Stimulated activated CD4-positive, alpha-beta T cell treated with anti-CD3 and anti-CD28 coated beads, Interleukin-1b, Interleukin-23, amount 100 ng/mL, for 48 hours (primary cell): Measurements from ENCODE around the gene OR4D11.

ENCODE experiments used
- DNase-seq: peaks from one replicate; pipeline ENCODE4 v3.0.0-alpha.2; 2020

The OR4D11 gene

DNA sequence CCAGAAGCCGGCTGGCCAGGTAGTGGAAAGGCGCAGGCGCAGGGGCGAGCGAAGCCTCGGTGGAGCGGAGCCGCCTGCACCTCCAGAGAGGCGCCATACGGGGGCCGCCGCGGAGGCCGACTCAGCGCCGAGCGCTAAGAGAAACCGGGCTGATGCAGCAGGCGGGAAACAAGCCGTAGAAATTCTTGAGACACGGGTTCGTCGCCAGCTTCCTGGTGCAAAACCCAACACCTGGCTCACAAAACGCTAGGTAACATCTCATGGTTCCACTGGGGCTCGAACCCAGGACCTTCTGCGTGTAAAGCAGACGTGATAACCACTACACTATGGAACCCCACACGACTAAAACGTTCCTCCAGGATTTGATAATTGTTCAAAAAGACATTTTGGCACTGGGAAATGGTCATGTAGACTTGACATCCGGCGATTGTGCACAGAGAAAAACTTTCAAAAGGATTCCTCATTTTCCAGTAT is 47.0 kb downstream of the OR4D11 start:
- peak; percentile 95 for DNase-seq

DNA sequence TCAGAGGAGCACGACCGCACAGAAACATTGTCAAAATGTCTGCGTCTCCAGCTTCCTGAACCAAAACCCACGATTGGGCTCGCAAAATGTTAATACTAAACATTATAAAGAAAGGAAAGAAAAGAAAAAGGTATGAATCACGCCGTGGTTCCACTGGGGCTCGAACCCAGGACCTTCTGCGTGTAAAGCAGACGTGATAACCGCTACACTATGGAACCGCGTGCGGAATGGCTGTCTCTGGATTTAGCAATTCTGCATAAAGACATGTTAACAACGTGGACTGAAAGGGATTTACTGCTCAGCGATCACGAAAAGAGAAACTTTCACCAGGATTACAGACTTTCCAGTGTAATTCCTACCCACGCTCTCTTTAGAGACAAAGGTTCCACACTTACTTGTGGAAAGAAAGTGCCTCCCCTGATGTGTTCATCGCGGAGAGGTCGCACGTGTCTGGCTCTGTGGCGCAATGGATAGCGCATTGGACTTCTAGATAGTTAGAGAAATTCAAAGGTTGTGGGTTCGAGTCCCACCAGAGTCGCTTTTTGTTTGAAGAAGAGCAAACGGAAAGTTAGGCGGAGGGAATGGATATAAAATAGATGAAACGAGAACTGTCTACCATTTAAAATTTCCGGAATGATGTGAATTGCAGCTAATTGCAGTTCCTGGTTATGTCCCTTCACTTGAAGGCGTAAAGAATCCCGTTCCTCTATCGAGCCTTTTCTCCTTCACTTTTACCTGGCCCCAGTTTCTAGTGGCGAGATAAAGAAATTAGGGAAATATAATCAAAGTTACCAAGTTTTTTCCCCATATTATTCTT is 47.7 kb downstream of the OR4D11 start:
- DNase-seq: peak; percentile 87

DNA sequence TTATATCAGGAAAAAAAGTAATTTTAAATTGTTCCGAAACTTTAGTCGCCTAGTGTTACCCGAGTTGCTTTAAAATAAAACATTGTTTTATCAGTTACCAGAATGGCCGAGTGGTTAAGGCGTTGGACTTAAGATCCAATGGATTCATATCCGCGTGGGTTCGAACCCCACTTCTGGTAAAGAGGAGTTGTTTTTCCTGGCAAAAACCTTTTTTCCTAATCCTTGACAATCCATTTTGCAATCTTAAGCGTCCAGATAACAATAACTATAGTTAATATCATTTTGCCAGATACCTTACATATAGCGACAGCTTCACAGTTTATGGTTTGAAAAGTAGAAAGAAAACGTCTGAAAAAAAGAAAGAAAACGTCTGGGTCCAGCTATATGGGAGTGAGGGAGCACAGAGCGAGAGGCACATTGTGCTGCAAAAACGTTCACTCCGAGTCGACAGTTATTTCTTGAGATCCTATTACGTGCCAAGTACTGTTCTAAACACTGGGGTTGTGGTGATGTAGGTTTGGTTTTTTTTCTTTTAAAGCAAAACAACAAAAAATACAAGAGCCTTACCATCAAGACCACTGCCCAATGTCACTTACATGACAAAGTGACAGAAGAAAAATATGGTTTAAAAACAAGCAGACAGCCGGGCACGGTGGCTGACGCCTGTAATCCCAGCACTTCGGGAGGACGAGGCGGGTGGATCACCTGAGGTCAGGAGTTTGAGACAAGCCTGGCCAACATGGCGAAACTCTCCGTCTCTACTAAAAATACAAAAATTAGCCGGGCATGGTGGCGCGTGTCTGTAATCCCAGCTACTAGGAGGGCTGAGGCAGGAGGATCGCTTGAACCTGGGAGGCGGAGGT is 48.5 kb downstream of the OR4D11 start:
- no peak for DNase-seq

DNA sequence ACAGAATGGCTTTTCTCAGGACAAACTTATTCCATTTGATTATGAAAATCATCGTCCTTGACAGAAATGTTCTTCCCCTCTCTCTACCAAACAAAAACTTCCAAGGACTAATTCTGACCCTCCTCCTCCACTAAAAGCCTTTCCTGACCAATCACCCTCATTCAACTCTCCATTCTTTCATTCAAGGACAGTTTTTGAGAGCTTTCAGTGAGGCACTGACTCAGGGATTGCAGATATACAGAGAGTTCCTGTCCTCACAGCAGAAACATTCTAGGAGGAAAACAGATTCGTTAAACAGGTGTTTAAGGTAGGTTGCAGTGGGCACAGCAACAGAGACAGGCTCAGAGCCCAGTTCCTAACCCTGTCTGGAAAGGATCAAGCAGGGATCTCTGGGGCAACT is 49.5 kb downstream of the OR4D11 start:
- no peak for DNase-seq

DNA sequence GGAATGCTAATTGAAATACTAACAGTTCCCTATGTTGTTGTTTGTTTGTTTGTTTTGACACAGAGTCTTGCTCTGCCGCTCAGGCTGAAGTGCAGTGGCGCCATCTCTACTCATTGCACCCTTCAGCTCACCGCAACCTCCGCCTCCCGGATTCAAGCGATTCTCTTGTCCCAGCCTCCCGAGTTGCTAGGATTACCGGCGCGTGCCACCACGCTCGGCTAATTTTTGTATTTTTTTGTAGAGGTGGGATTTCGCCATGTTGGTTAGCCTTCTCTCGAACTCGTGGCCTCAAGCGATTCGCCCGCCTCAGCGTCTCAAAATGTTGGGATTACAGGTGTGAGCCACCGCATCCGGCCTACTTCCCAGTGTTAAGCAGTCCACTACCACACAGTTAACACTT is 49.9 kb downstream of the OR4D11 start:
- no peak for DNase-seq
